ENCODE measurements around the gene ST6GALNAC6. TPM values are rescaled to one million over a fixed set of nuclear protein-coding genes. Genes with fewer than 3 reads are reported as not detected.
"Not testable (repeated sequence)": the region's sequence is repeated elsewhere in the genome, so short reads cannot be mapped to it uniquely, and the experiment has no call there.

Gene ST6GALNAC6
- total and polyA plus RNA-seq, 11 donors = 28.4 to 75.9 (median 43.2) TPM

- no peak for TF ChIP-seq CTCF (IDR thresholded peaks at IDR 0.05)
- TF ChIP-seq POLR2A (IDR thresholded peaks at IDR 0.05) = peak in 1 of 2 donors; percentile 27
- Histone ChIP-seq H3K27me3 (no peaks in the 10 kb centered on the region), H3K9me3 (no peaks in the 10 kb centered on the region), H3K36me3 (peaks cover 0 to 78% (median 47%) of the 10 kb centered on the region in 9 donors), H3K4me1 (peaks cover 9 to 97% (median 84%) of the 10 kb centered on the region in 12 donors), H3K4me3 (peak overlapping the region in 7 of 12 donors; percentile 8 to 23 (median 19)), H3K27ac (peak overlapping the region; percentile 67 to 98 (median 88))
- DNase-seq (peak; percentile 71 to 95 (median 86)), ATAC-seq (peak; percentile 49 to 91 (median 81))
- WGBS, 4 donors = 31 to 49% (median 45%) methylated on average over 13 to 18 of the region's 18 CpGs
- intact Hi-C loops (cut with DNase I) = no loop called here
Observed at GRCh38 chr9:127838375-127839078, 60.9 kb downstream of the ST6GALNAC6 start.

- H3K27me3 ChIP-seq = no peaks in the 10 kb centered on the region
- DNase-seq (no peak), ATAC-seq (no peak)
- TF ChIP-seq CTCF (IDR thresholded peaks at IDR 0.05) = no peak
- no peak for TF ChIP-seq POLR2A (IDR thresholded peaks at IDR 0.05)
- H3K4me3 ChIP-seq = no peak overlapping the region
- 33 to 38% (median 34%) methylated on average over 4 of the region's 4 CpGs for WGBS, 4 donors
- H3K27ac ChIP-seq = peak overlapping the region; percentile 53 to 98 (median 86)
- intact Hi-C loops (cut with DNase I) = no loop called here
- H3K36me3 ChIP-seq = peaks cover 0 to 78% (median 41%) of the 10 kb centered on the region in 9 donors
- no peaks in the 10 kb centered on the region for H3K9me3 ChIP-seq
- peaks cover 9 to 98% (median 86%) of the 10 kb centered on the region in 12 donors for H3K4me1 ChIP-seq
Observed at GRCh38 chr9:127837346-127837745, 62.1 kb downstream of the ST6GALNAC6 start.

- WGBS, 4 donors = 67 to 86% (median 75%) methylated on average over 3 of the region's 3 CpGs
- intact Hi-C loops (cut with DNase I); H3K27me3 ChIP-seq; ATAC-seq; DNase-seq; H3K9me3 ChIP-seq: not testable (repeated sequence)
- Histone ChIP-seq H3K36me3 (peaks cover 0 to 73% (median 33%) of the 10 kb centered on the region in 9 donors), H3K4me3 (peak overlapping the region in 5 of 12 donors; percentile 12 to 37 (median 14)), H3K4me1 (peaks cover 9 to 99% (median 86%) of the 10 kb centered on the region in 12 donors), H3K27ac (peak overlapping the region; percentile 53 to 98 (median 86))
Observed at GRCh38 chr9:127836561-127836960, 62.8 kb downstream of the ST6GALNAC6 start.

- no peak for TF ChIP-seq CTCF (IDR thresholded peaks at IDR 0.05)
- TF ChIP-seq POLR2A (IDR thresholded peaks at IDR 0.05) = no peak
Observed at GRCh38 chr9:127835991-127836516, 63.3 kb downstream of the ST6GALNAC6 start.

More at GRCh38 chr9:127835991-127836516, 63.3 kb downstream of the ST6GALNAC6 start:
- DNase-seq (peak in 3 of 5 donors; percentile 70 to 80 (median 79)), ATAC-seq (peak in 3 of 4 donors; percentile 8 to 30 (median 30))
- no peaks in the 10 kb centered on the region for H3K27me3 ChIP-seq
- WGBS, 4 donors = 27 to 46% (median 34%) methylated on average over 12 to 17 of the region's 17 CpGs
- no peaks in the 10 kb centered on the region for H3K9me3 ChIP-seq
- H3K4me1 ChIP-seq = peaks cover 9 to 100% (median 81%) of the 10 kb centered on the region in 12 donors
- peaks cover 0 to 68% (median 28%) of the 10 kb centered on the region in 9 donors for H3K36me3 ChIP-seq
- peak overlapping the region in 6 of 12 donors; percentile 4 to 37 (median 14) for H3K4me3 ChIP-seq
- intact Hi-C loops (cut with DNase I) = no loop called here
- peak overlapping the region; percentile 63 to 98 (median 86) for H3K27ac ChIP-seq

Small RNAs within 50 kb of the gene (microRNA-seq; reads per million reads assigned to microRNA genes)
- gene MIR4672 = 0 to 0.58 (median 0) reads per million in 4 donors

Other genes with a start within 250 kb of the ST6GALNAC6 start
- gene CFAP157, start 192.6 kb downstream of the ST6GALNAC6 start, total RNA-seq = under 1 TPM in 2 of 9 donors, not detected in 7; 0.15 to 0.87 TPM
- gene CFAP157, start 192.6 kb downstream of the ST6GALNAC6 start, polyA plus RNA-seq = under 1 TPM; 0.08 TPM
- 10 to 100 TPM in 7 of 9 donors, 1 to 10 TPM in 2; 7.3 to 30.5 (median 13.5) TPM for gene PTRH1, start 183.9 kb downstream of the ST6GALNAC6 start, total RNA-seq
- 10 to 100 TPM; 14.0 to 44.7 TPM for gene PTRH1, start 183.9 kb downstream of the ST6GALNAC6 start, polyA plus RNA-seq
- under 1 TPM in 8 of 9 donors, not detected in 1; 0.09 to 0.61 (median 0.24) TPM for gene TTC16, start 183.5 kb downstream of the ST6GALNAC6 start, total RNA-seq
- under 1 TPM in 1 of 2 donors, not detected in 1; 0.34 TPM for gene TTC16, start 183.5 kb downstream of the ST6GALNAC6 start, polyA plus RNA-seq
- gene TOR2A, start 164.3 kb downstream of the ST6GALNAC6 start, total RNA-seq = 1 to 10 TPM; 1.7 to 9.2 (median 3.3) TPM
- 1 to 10 TPM; 3.4 to 5.2 TPM for gene TOR2A, start 164.3 kb downstream of the ST6GALNAC6 start, polyA plus RNA-seq
- 10 to 100 TPM; 13.7 to 38.9 (median 16.9) TPM for gene SH2D3C, start 120.9 kb downstream of the ST6GALNAC6 start, total RNA-seq
- gene SH2D3C, start 120.9 kb downstream of the ST6GALNAC6 start, polyA plus RNA-seq = 10 to 100 TPM; 21.1 to 24.8 TPM
- 10 to 100 TPM; 35.6 to 60.3 (median 47.8) TPM for gene CDK9, start 113.6 kb downstream of the ST6GALNAC6 start, total RNA-seq
- gene CDK9, start 113.6 kb downstream of the ST6GALNAC6 start, polyA plus RNA-seq = 10 to 100 TPM; 26.2 to 30.4 TPM
- 10 to 100 TPM; 39.9 to 55.1 (median 41.5) TPM for gene FPGS, start 96.7 kb downstream of the ST6GALNAC6 start, total RNA-seq
- 10 to 100 TPM; 36.8 to 50.1 TPM for gene FPGS, start 96.7 kb downstream of the ST6GALNAC6 start, polyA plus RNA-seq
- gene ENG, start 44.9 kb downstream of the ST6GALNAC6 start, total RNA-seq = 100 to 1,000 TPM; 116 to 252 (median 133) TPM
- gene ENG, start 44.9 kb downstream of the ST6GALNAC6 start, polyA plus RNA-seq = 100 to 1,000 TPM; 156 to 245 TPM
- 100 to 1,000 TPM; 415 to 810 (median 586) TPM for gene AK1, start 21.9 kb downstream of the ST6GALNAC6 start, total RNA-seq
- gene AK1, start 21.9 kb downstream of the ST6GALNAC6 start, polyA plus RNA-seq = 1,000 to 10,000 TPM in 1 of 2 donors, 100 to 1,000 TPM in 1; 312 to 1,060 TPM
- gene ST6GALNAC4, start 17.4 kb upstream of the ST6GALNAC6 start, total RNA-seq = 10 to 100 TPM; 28.3 to 66.1 (median 42.6) TPM
- 10 to 100 TPM; 17.0 to 72.0 TPM for gene ST6GALNAC4, start 17.4 kb upstream of the ST6GALNAC6 start, polyA plus RNA-seq
- gene PIP5KL1, start 31.2 kb upstream of the ST6GALNAC6 start, total RNA-seq = under 1 TPM in 7 of 9 donors, not detected in 2; 0.33 to 0.77 (median 0.51) TPM
- under 1 TPM; 0.12 to 0.15 TPM for gene PIP5KL1, start 31.2 kb upstream of the ST6GALNAC6 start, polyA plus RNA-seq
- gene DPM2, start 38.3 kb upstream of the ST6GALNAC6 start, total RNA-seq = 10 to 100 TPM in 7 of 9 donors, 1 to 10 TPM in 2; 7.2 to 19.5 (median 11.7) TPM
- 10 to 100 TPM; 15.3 to 31.7 TPM for gene DPM2, start 38.3 kb upstream of the ST6GALNAC6 start, polyA plus RNA-seq
- gene EEIG1, start 81.4 kb upstream of the ST6GALNAC6 start, total RNA-seq = 10 to 100 TPM in 7 of 9 donors, 1 to 10 TPM in 2; 5.4 to 45.2 (median 24.1) TPM
- gene EEIG1, start 81.4 kb upstream of the ST6GALNAC6 start, polyA plus RNA-seq = 10 to 100 TPM in 1 of 2 donors, 1 to 10 TPM in 1; 9.2 to 10.4 TPM
- gene NAIF1, start 167.7 kb upstream of the ST6GALNAC6 start, total RNA-seq = 1 to 10 TPM; 3.5 to 8.9 (median 7.2) TPM
- 1 to 10 TPM; 4.0 to 5.0 TPM for gene NAIF1, start 167.7 kb upstream of the ST6GALNAC6 start, polyA plus RNA-seq
- gene SLC25A25, start 168.6 kb upstream of the ST6GALNAC6 start, total RNA-seq = 10 to 100 TPM in 3 of 9 donors, 1 to 10 TPM in 6; 3.2 to 15.1 (median 6.7) TPM
- 1 to 10 TPM; 1.7 to 8.8 TPM for gene SLC25A25, start 168.6 kb upstream of the ST6GALNAC6 start, polyA plus RNA-seq
- gene PTGES2, start 228.1 kb upstream of the ST6GALNAC6 start, total RNA-seq = 100 to 1,000 TPM; 116 to 166 (median 139) TPM
- 100 to 1,000 TPM; 143 to 179 TPM for gene PTGES2, start 228.1 kb upstream of the ST6GALNAC6 start, polyA plus RNA-seq
- gene LCN2, start 249.8 kb upstream of the ST6GALNAC6 start, total RNA-seq = 1 to 10 TPM in 1 of 9 donors, not detected in 8; 5.8 TPM
- 1 to 10 TPM in 1 of 2 donors, not detected in 1; 1.1 TPM for gene LCN2, start 249.8 kb upstream of the ST6GALNAC6 start, polyA plus RNA-seq

Measured in heart left ventricle (tissue), 16 donors.